MCF 10A (cell line): Measurements from ENCODE around the gene LDLRAD4. TPM values are rescaled to one million over a fixed set of nuclear protein-coding genes. Genes with fewer than 3 reads are reported as not detected.

Experiments
- BruUV-seq: library from RNA; stranded (reverse); fragments of 400-500 nt; replicated peaks from 2 replicates; lab custom pipeline; 2021; lab: Mats Ljungman, UMichigan
- CTCF ChIA-PET: fragments of 300-600 bp; sonication (Branson Sonifier 250); formaldehyde crosslinking; extraction: SDS; loops from one replicate; lab custom pipeline; 2021; ENCODE audit warnings: antibody characterized with exemption, inconsistent platforms; lab: Yijun Ruan, JAX
- POLR2A ChIA-PET: fragments of 300-600, 350-650 bp; sonication (Branson Sonifier 250); formaldehyde crosslinking; extraction: SDS; loops from one replicate; lab custom pipeline; 2020; ENCODE audit warnings: antibody characterized with exemption, inconsistent platforms; lab: Yijun Ruan, JAX
- DNase-seq: peaks from one replicate; pipeline ENCODE4 v3.0.0-alpha.2; 2018; ENCODE audit not compliant: unreplicated experiment
- H3K27ac Mint-ChIP-seq: one replicate; pipeline ENCODE4 v1.8.0; 2022; ENCODE audit warnings: mild to moderate bottlenecking, low read depth, mixed read lengths; ENCODE audit not compliant: unreplicated experiment
- H3K27me3 Mint-ChIP-seq: one replicate; pipeline ENCODE4 v1.8.0; 2022; ENCODE audit warnings: mixed read lengths; ENCODE audit not compliant: insufficient read depth, unreplicated experiment
- H3K36me3 Mint-ChIP-seq: one replicate; pipeline ENCODE4 v1.8.0; 2022; ENCODE audit warnings: mild to moderate bottlenecking, moderate library complexity, mixed read lengths; ENCODE audit not compliant: insufficient read depth, unreplicated experiment
- H3K4me1 Mint-ChIP-seq: one replicate; pipeline ENCODE4 v1.8.0; 2022; ENCODE audit warnings: mixed read lengths; ENCODE audit not compliant: insufficient read depth, unreplicated experiment
- H3K4me3 Mint-ChIP-seq: one replicate; pipeline ENCODE4 v1.8.0; 2022; ENCODE audit warnings: mild to moderate bottlenecking, moderate library complexity, mixed read lengths; ENCODE audit not compliant: unreplicated experiment
- H3K9me3 Mint-ChIP-seq: one replicate; pipeline ENCODE4 v1.8.0; 2022; ENCODE audit warnings: mixed read lengths; ENCODE audit not compliant: unreplicated experiment
- CTCF ChIP-seq: fragments of 200-600 bp; IDR thresholded peaks from one replicate; pipeline ENCODE4 v1.8.0; 2022; ENCODE audit warnings: antibody characterized with exemption, mild to moderate bottlenecking; ENCODE audit not compliant: unreplicated experiment
- intact Hi-C: fragments of 100-400 bp; cut with micrococcal nuclease; formaldehyde crosslinking; loops from 2 replicates; pipeline ENCODE4 v1.14.1; 2022
- total RNA-seq: library from RNA; stranded (reverse); gene quantifications from 2 replicates; pipeline ENCODE4 v1.2.3, GENCODE V29; 2022

LDLRAD4 gene
- total RNA-seq, 1 experiment from 2014 or later = not detected

- Mint-ChIP-seq H3K36me3 (no peaks in the 10 kb centered on the region), H3K27me3 (peaks cover 14% of the 10 kb centered on the region)
Observed at GRCh38 chr18:13559754-13560153, 341.2 kb downstream of the LDLRAD4 start.

GRCh38 chr18:13560306-13560705, 341.7 kb downstream of the LDLRAD4 start:
- no peak for TF ChIP-seq CTCF
- CTCF ChIA-PET = interaction anchor here (0.5 to 5.6 kb wide), 7 partner anchors 14 to 1387 kb away, joined by 3 to 30 read pairs (median 3); no protein-coding TSS in a partner anchor
- no peak overlapping the region for H3K27ac Mint-ChIP-seq
- no TSS peak for BruUV-seq
- POLR2A ChIA-PET = interaction anchor here (0.6 kb wide), 1 partner anchor 373 kb away, joined by 3 read pairs; no protein-coding TSS in a partner anchor
- H3K36me3 Mint-ChIP-seq = no peaks in the 10 kb centered on the region
- no peaks in the 10 kb centered on the region for H3K9me3 Mint-ChIP-seq
- no peak for DNase-seq
- intact Hi-C loops = no loop called here
- H3K27me3 Mint-ChIP-seq = peaks cover 8% of the 10 kb centered on the region
- no peaks in the 10 kb centered on the region for H3K4me1 Mint-ChIP-seq
- H3K4me3 Mint-ChIP-seq = no peak overlapping the region

More at GRCh38 chr18:13559754-13560153, 341.2 kb downstream of the LDLRAD4 start:
- BruUV-seq = no TSS peak
- intact Hi-C loops = loop anchor here (5.0 to 10.0 kb wide), 2 partner anchors 165 to 253 kb away; partner anchors contain the start of genes FAM210A and RNMT
- TF ChIP-seq CTCF = no peak
- Mint-ChIP-seq H3K4me3 (no peak overlapping the region), H3K4me1 (no peaks in the 10 kb centered on the region), H3K9me3 (no peaks in the 10 kb centered on the region), H3K27ac (no peak overlapping the region)
- CTCF ChIA-PET = interaction anchor here (0.5 to 5.6 kb wide), 10 partner anchors 14 to 1387 kb away, joined by 3 to 30 read pairs (median 4); no protein-coding TSS in a partner anchor
- POLR2A ChIA-PET = interaction anchor here (0.6 kb wide), 1 partner anchor 372 kb away, joined by 3 read pairs; no protein-coding TSS in a partner anchor
- no peak for DNase-seq

- DNase-seq = no peak
- H3K4me3 Mint-ChIP-seq = no peak overlapping the region
- TF ChIP-seq CTCF = no peak
- intact Hi-C loops = no loop called here
- CTCF ChIA-PET = interaction anchor here (1.1 kb wide), 1 partner anchor 46 kb away, joined by 3 read pairs; no protein-coding TSS in a partner anchor
- no TSS peak for BruUV-seq
- H3K27ac Mint-ChIP-seq = no peak overlapping the region
- no peaks in the 10 kb centered on the region for H3K9me3 Mint-ChIP-seq
- H3K36me3 Mint-ChIP-seq = no peaks in the 10 kb centered on the region
- H3K4me1 Mint-ChIP-seq = no peaks in the 10 kb centered on the region
- no peaks in the 10 kb centered on the region for H3K27me3 Mint-ChIP-seq
- POLR2A ChIA-PET = no interaction called here
Observed at GRCh38 chr18:13562494-13563029, 344.0 kb downstream of the LDLRAD4 start.

- ChIA-PET CTCF (interaction anchor here (0.7 to 1.1 kb wide), 2 partner anchors 45 to 71 kb away, joined by 3 read pairs; no protein-coding TSS in a partner anchor), POLR2A (no interaction called here)
- Mint-ChIP-seq H3K9me3 (no peaks in the 10 kb centered on the region), H3K27ac (no peak overlapping the region), H3K36me3 (no peaks in the 10 kb centered on the region), H3K27me3 (no peaks in the 10 kb centered on the region), H3K4me3 (no peak overlapping the region), H3K4me1 (no peaks in the 10 kb centered on the region)
- TF ChIP-seq CTCF = no peak
- no peak for DNase-seq
- intact Hi-C loops = no loop called here
- no TSS peak for BruUV-seq
Observed at GRCh38 chr18:13563390-13563805, 344.8 kb downstream of the LDLRAD4 start.
